Stimulated activated naive CD8-positive, alpha-beta T cell treated with anti-CD3 and anti-CD28 coated beads, Interleukin-15, amount 100 ng/mL, for 72 hours (primary cell): ENCODE measurements around the gene RAD51B.

Experiments used
- ATAC-seq: fragments of 150-1000 bp; cut with Tn5 transposase; 2 replicates; pipeline ENCODE4 v1.10.0; 2021; ENCODE audit warnings: mild to moderate bottlenecking, moderate library complexity
- DNase-seq, 2 donors: peaks; one replicate each; pipeline ENCODE4 v3.0.0; 2021 to 2022
- H3K27ac Mint-ChIP-seq, 2 donors: one replicate each; pipeline ENCODE4 v1.8.0; 2022; ENCODE audit warnings: mild to moderate bottlenecking in 2 of 2, mixed read lengths in 2 of 2, moderate library complexity in 2 of 2
- H3K27me3 Mint-ChIP-seq: one replicate; pipeline ENCODE4 v1.8.0; 2022; ENCODE audit warnings: mixed read lengths
- H3K4me1 Mint-ChIP-seq: one replicate; pipeline ENCODE4 v1.8.0; 2022; ENCODE audit warnings: mild to moderate bottlenecking, mixed read lengths
- H3K4me3 Mint-ChIP-seq, 2 donors: one replicate each; pipeline ENCODE4 v1.8.0; 2022; ENCODE audit warnings: mild to moderate bottlenecking in 2 of 2, mixed read lengths in 2 of 2, moderate library complexity in 1 of 2
- H3K9me3 Mint-ChIP-seq, 2 donors: one replicate each; pipeline ENCODE4 v1.8.0; 2022; ENCODE audit warnings: mixed read lengths in 2 of 2

RAD51B gene

GRCh38 chr14:68598621-68599447 is 779.3 kb downstream of the RAD51B start:
- no peaks in the 10 kb centered on the region for H3K27me3 Mint-ChIP-seq
- H3K9me3 Mint-ChIP-seq: peaks cover 0 to 3% of the 10 kb centered on the region in 2 donors
- no peak overlapping the region for H3K4me3 Mint-ChIP-seq
- peaks cover 8% of the 10 kb centered on the region for H3K4me1 Mint-ChIP-seq
- DNase-seq: no peak
- no peak for ATAC-seq
- no peak overlapping the region for H3K27ac Mint-ChIP-seq

- peaks cover 0 to 3% of the 10 kb centered on the region in 2 donors for H3K9me3 Mint-ChIP-seq
- no peaks in the 10 kb centered on the region for H3K27me3 Mint-ChIP-seq
- DNase-seq (no peak), ATAC-seq (no peak)
- no peaks in the 10 kb centered on the region for H3K4me1 Mint-ChIP-seq
- no peak overlapping the region for H3K4me3 Mint-ChIP-seq
- H3K27ac Mint-ChIP-seq: no peak overlapping the region
Observed at GRCh38 chr14:68599896-68600610, 780.5 kb downstream of the RAD51B start.

DNA sequence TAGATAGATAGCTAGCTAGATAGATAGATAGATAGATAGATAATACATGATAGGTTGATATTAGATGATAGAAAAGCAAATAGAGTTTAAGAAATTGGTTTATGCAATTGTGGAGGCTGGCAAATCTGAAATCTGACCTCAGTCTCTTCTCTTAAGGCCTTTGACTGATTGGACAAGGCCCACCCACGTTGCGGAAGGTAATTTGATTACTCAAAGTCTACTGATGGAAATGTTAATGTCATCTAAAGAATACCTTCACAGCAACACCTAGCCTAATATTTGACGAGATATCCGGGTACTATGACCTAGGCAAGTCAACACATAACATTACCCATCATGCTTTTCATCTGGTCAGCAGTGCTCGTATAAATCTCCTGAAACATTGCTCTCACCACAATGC is 782.9 kb downstream of the RAD51B start:
- Mint-ChIP-seq H3K27me3 (no peaks in the 10 kb centered on the region), H3K4me1 (peaks cover 7% of the 10 kb centered on the region), H3K27ac (no peak overlapping the region), H3K4me3 (no peak overlapping the region), H3K9me3 (peaks cover 0 to 8% of the 10 kb centered on the region in 2 donors)
- ATAC-seq (no peak), DNase-seq (no peak)

- no peak overlapping the region for H3K27ac Mint-ChIP-seq
- DNase-seq: no peak
- no peaks in the 10 kb centered on the region for H3K27me3 Mint-ChIP-seq
- peaks cover 15% of the 10 kb centered on the region for H3K4me1 Mint-ChIP-seq
- peaks cover 0 to 8% of the 10 kb centered on the region in 2 donors for H3K9me3 Mint-ChIP-seq
- ATAC-seq: no peak
- H3K4me3 Mint-ChIP-seq: no peak overlapping the region
Observed at GRCh38 chr14:68603533-68604360, 784.2 kb downstream of the RAD51B start.

DNA sequence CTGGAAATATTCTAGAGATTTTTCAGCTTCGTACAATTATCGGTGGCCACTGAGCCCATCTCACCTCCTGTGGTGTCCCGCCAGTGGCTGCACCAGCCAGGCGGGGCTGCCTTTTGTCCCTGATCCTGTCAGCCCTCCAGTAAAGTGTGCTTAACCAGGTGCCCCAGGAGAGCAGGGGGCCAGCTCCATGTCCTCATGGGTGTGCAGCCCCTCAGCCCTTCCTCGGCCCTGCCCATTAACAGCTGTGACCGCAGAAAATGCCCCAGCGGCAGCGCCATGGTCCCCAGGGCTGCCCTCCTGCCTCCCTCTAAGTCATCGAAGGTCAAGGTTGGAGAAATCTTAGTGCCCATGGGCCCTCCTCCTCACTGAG is 784.8 kb downstream of the RAD51B start:
- Mint-ChIP-seq H3K27ac (no peak overlapping the region), H3K9me3 (peaks cover 0 to 8% of the 10 kb centered on the region in 2 donors), H3K4me1 (peaks cover 15% of the 10 kb centered on the region), H3K4me3 (no peak overlapping the region), H3K27me3 (no peaks in the 10 kb centered on the region)
- ATAC-seq (no peak), DNase-seq (no peak)

DNA sequence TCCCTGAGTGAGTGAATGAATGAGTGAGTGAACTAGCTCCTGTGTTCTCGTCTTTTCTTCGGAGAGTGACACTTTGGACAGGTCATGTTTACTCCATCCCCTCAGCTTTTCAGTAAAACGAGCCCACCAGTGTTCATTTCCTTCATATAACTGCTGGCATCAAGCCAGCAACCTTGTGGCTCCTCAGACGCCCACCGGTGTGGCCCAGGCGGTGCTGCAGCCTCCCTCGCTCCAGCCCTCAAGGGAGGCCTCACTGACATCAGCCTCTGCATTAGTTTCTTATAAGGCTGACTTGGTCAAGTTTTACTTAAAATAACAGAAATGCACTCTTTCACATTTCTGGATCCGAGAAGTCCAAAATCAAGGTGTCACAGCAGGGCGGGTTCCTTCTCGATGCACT is 785.2 kb downstream of the RAD51B start:
- H3K27me3 Mint-ChIP-seq: no peaks in the 10 kb centered on the region
- H3K27ac Mint-ChIP-seq: no peak overlapping the region
- no peak overlapping the region for H3K4me3 Mint-ChIP-seq
- H3K4me1 Mint-ChIP-seq: peaks cover 15% of the 10 kb centered on the region
- ATAC-seq (no peak), DNase-seq (no peak)
- H3K9me3 Mint-ChIP-seq: peaks cover 0 to 8% of the 10 kb centered on the region in 2 donors

- ATAC-seq (no peak), DNase-seq (no peak)
- Mint-ChIP-seq H3K27ac (no peak overlapping the region), H3K9me3 (peaks cover 0 to 8% of the 10 kb centered on the region in 2 donors), H3K4me3 (no peak overlapping the region), H3K4me1 (peaks cover 15% of the 10 kb centered on the region), H3K27me3 (no peaks in the 10 kb centered on the region)
Observed at GRCh38 chr14:68606176-68606575, 786.6 kb downstream of the RAD51B start.

- DNase-seq: no peak
- Mint-ChIP-seq H3K9me3 (peaks cover 0 to 8% of the 10 kb centered on the region in 2 donors), H3K4me3 (no peak overlapping the region), H3K27ac (no peak overlapping the region), H3K27me3 (no peaks in the 10 kb centered on the region), H3K4me1 (peaks cover 15% of the 10 kb centered on the region)
- ATAC-seq: no peak
Observed at GRCh38 chr14:68606644-68607043, 787.1 kb downstream of the RAD51B start.

GRCh38 chr14:68607081-68607866 is 787.7 kb downstream of the RAD51B start:
- peak overlapping the region in 1 of 2 donors; percentile 56 for H3K4me3 Mint-ChIP-seq
- ATAC-seq: no peak
- peak overlapping the region; percentile 34 to 49 for H3K27ac Mint-ChIP-seq
- no peaks in the 10 kb centered on the region for H3K27me3 Mint-ChIP-seq
- peaks cover 0 to 8% of the 10 kb centered on the region in 2 donors for H3K9me3 Mint-ChIP-seq
- DNase-seq: no peak
- peaks cover 15% of the 10 kb centered on the region for H3K4me1 Mint-ChIP-seq

GRCh38 chr14:68607867-68608573 is 788.4 kb downstream of the RAD51B start:
- Mint-ChIP-seq H3K27ac (peak overlapping the region; percentile 34 to 49), H3K4me1 (peaks cover 15% of the 10 kb centered on the region), H3K4me3 (peak overlapping the region in 1 of 2 donors; percentile 56), H3K9me3 (peaks cover 0 to 8% of the 10 kb centered on the region in 2 donors), H3K27me3 (no peaks in the 10 kb centered on the region)
- DNase-seq (no peak), ATAC-seq (no peak)

DNA sequence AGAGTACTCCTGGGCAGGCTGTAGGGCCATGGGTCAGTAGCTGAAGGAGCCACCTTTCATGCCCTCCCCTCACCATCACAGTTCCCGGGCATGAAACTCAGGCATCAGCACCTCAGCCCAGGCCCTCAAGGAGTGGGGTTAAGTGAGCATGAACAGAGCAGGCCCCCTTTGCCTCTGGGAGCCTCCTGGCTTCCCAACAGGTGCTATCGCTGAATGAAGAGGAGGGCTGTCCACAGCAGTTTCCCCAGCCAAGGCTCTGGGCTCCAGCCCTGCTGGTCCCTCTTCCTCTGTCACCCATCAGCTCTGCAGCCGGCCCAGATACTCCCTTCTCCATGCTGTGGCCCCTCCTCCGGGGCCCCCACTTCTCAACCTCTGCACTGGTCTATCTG is 789.0 kb downstream of the RAD51B start:
- DNase-seq (no peak), ATAC-seq (no peak)
- Mint-ChIP-seq H3K27ac (no peak overlapping the region), H3K4me3 (no peak overlapping the region), H3K4me1 (peaks cover 15% of the 10 kb centered on the region), H3K9me3 (peaks cover 0 to 8% of the 10 kb centered on the region in 2 donors), H3K27me3 (no peaks in the 10 kb centered on the region)

GRCh38 chr14:68609012-68609411 is 789.4 kb downstream of the RAD51B start:
- ATAC-seq (no peak), DNase-seq (no peak)
- Mint-ChIP-seq H3K27me3 (no peaks in the 10 kb centered on the region), H3K27ac (no peak overlapping the region), H3K4me1 (peaks cover 15% of the 10 kb centered on the region), H3K4me3 (no peak overlapping the region), H3K9me3 (peaks cover 0 to 8% of the 10 kb centered on the region in 2 donors)

DNA sequence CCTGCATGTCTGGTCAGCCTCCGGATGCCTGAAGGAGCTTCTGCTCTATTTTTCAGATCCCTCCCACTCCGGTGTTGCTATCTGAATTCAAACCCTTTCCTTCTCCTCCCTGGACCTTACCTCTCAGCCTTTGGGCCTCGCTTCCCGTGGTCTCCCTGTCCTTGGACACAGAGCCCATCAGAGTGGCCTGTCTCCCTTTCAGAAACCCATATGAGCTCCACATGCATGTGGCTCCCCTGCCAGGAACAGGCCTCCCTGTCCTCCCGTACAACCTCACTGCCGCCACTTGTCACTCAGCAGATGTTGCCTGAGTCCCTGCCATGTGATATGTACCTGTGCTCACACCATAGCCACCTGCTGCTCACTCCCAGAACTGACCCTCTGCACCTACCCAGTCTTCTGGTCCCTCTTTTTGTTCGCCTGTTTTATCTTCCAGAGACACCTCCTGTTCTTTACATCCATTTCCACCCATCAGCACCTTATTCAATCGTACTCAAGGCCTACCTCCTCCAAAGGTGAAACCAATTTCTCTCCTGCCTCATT is 790.7 kb downstream of the RAD51B start:
- DNase-seq: no peak
- H3K4me3 Mint-ChIP-seq: no peak overlapping the region
- no peak for ATAC-seq
- no peaks in the 10 kb centered on the region for H3K27me3 Mint-ChIP-seq
- peaks cover 4 to 7% of the 10 kb centered on the region in 2 donors for H3K9me3 Mint-ChIP-seq
- H3K27ac Mint-ChIP-seq: no peak overlapping the region
- peaks cover 15% of the 10 kb centered on the region for H3K4me1 Mint-ChIP-seq

- Mint-ChIP-seq H3K9me3 (peaks cover 11 to 14% of the 10 kb centered on the region in 2 donors), H3K27ac (peak overlapping the region in 1 of 2 donors; percentile 37), H3K4me3 (no peak overlapping the region), H3K27me3 (no peaks in the 10 kb centered on the region), H3K4me1 (peaks cover 15% of the 10 kb centered on the region)
- DNase-seq: no peak
- no peak for ATAC-seq
Observed at GRCh38 chr14:68611599-68611998, 792.0 kb downstream of the RAD51B start.
